Lung (tissue), 12 donors: ENCODE results near the gene IGF2R. TPM values are rescaled to one million over a fixed set of nuclear protein-coding genes. Genes with fewer than 3 reads are reported as not detected.

Source experiments
- ATAC-seq: fragments of 200-7000 bp; cut with Tn5 transposase; one replicate; pipeline ENCODE4 v1.9.1; 2020; ENCODE audit warnings: moderate number of reproducible peaks; ENCODE audit not compliant: insufficient read depth, low FRiP score
- DNase-seq, 3 donors: peaks; one replicate each; pipeline ENCODE4 v3.0.0-alpha.2; 2013 to 2017
- H3K27ac ChIP-seq, 2 donors: one replicate each; pipeline ENCODE4 v1.5.1; 2013; ENCODE audit warnings: mild to moderate bottlenecking in 2 of 2, moderate library complexity in 2 of 2, control low read depth in 1 of 2, inconsistent platforms in 1 of 2, low read depth in 1 of 2, low read length in 1 of 2
- H3K27me3 ChIP-seq, 3 donors: one replicate each; pipeline ENCODE4 v1.5.1; 2013; ENCODE audit warnings: low read length in 2 of 3; ENCODE audit not compliant: control insufficient read depth in 3 of 3, insufficient read depth in 3 of 3
- H3K36me3 ChIP-seq, 4 donors: one replicate each; pipeline ENCODE4 v1.5.1; 2013; ENCODE audit warnings: low read length in 4 of 4, mild to moderate bottlenecking in 1 of 4, moderate library complexity in 1 of 4; ENCODE audit not compliant: control insufficient read depth in 4 of 4, insufficient read depth in 4 of 4
- H3K4me1 ChIP-seq, 5 donors: one replicate each; pipeline ENCODE4 v1.5.1; 2013; ENCODE audit warnings: low read length in 5 of 5, mild to moderate bottlenecking in 2 of 5, moderate library complexity in 1 of 5; ENCODE audit not compliant: control insufficient read depth in 5 of 5, insufficient read depth in 5 of 5
- H3K4me3 ChIP-seq: one replicate; pipeline ENCODE4 v1.5.1; 2013; ENCODE audit warnings: mild to moderate bottlenecking, control low read depth, moderate library complexity
- H3K9ac ChIP-seq, 2 donors: one replicate each; pipeline ENCODE4 v1.5.1; 2013; ENCODE audit warnings: low read length in 2 of 2, control low read depth in 1 of 2; ENCODE audit not compliant: insufficient read depth in 1 of 2
- H3K9me3 ChIP-seq, 4 donors: one replicate each; pipeline ENCODE4 v1.5.1; 2013; ENCODE audit warnings: low read length in 3 of 4, mild to moderate bottlenecking in 1 of 4, moderate library complexity in 1 of 4; ENCODE audit not compliant: control insufficient read depth in 4 of 4, insufficient read depth in 3 of 4
- CTCF ChIP-seq: IDR thresholded peaks from 2 replicates; pipeline ENCODE4 v1.5.1; 2012; ENCODE audit warnings: mild to moderate bottlenecking; ENCODE audit errors: control extremely low read depth, extremely low read depth
- WGBS, 2 donors: extraction: QIAGEN DNeasy Blood & Tissue Kit; methylation state at CpG; one replicate each; pipeline ENCODE4 v1.1.7; 2013; 5-methylcytosine and 5-hydroxymethylcytosine counted together
- polyA plus RNA-seq, 2 donors: library from polyadenylated mRNA; stranded (reverse); fragments of 200-250 nt; gene quantifications; one replicate each; pipeline ENCODE4 v1.2.1, GENCODE V29; 2013
- total RNA-seq, 2 donors: library from RNA; depleted of rRNA in 1 of 2; stranded (reverse); fragments of >200 nt in 1 of 2; gene quantifications; one replicate each; pipeline ENCODE4 v1.2.1, GENCODE V29; 2014 to 2021
- donor health status: control.
- donor health status: control.
- donor health status: Bipolar disorder and iron deficiency.
- donor health status: healthy.
- donor health status: DM: yes; HTN: yes; CAD: no.

IGF2R gene
- total and polyA plus RNA-seq, 4 donors, result 30.0 to 125 (median 92.6) TPM

DNA sequence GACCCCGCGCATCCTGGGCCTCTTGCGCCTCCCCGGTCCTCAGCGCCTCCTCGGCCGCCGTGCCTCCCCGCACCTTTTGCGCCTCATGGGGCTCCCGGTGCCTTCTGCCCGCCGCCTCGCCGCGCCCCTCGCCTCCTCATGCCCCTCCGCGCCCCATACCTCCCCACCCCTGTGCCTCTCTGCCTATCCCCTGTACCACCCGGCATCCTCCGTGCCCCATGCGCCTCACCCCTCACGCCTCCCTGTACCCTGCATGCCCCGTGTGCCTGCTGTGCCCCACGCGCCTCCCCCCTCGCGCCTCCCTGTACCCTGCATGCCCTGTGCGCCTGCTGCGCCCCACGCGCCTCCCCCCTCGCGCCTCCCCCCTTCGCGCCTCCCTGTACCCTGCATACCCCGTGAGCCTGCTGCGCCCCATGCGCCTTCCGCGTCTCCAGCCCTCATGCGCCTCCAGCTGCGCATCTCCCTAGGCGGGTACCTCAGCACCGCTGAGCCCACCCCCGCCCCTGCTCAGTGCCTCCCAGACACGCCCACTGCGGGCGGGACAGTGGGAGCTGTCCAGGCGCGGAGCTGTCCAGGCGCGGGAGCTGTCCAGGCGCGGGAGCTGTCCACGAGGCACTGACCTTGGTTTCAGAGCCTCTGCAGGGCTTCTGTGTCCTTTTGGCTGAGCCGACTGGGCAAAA is 37.1 kb downstream of the IGF2R start:
- DNase-seq (peak; percentile 81 to 87 (median 87)), ATAC-seq (peak; percentile 72)
- Histone ChIP-seq H3K36me3 (peaks cover 0 to 8% (median 2%) of the 10 kb centered on the region in 4 donors), H3K4me1 (peaks cover 0 to 25% (median 6%) of the 10 kb centered on the region in 5 donors), H3K9ac (no peak overlapping the region), H3K9me3 (peaks cover 0 to 3% (median 0%) of the 10 kb centered on the region in 4 donors), H3K27ac (peak overlapping the region in 1 of 2 donors; percentile 32), H3K4me3 (no peak overlapping the region), H3K27me3 (no peaks in the 10 kb centered on the region)
- no peak for TF ChIP-seq CTCF
- WGBS, 2 donors, result 49 to 63% methylated on average over 51 to 57 of the region's 57 CpGs

- peaks cover 0 to 25% (median 6%) of the 10 kb centered on the region in 5 donors for H3K4me1 ChIP-seq
- H3K4me3 ChIP-seq, result no peak overlapping the region
- no peak overlapping the region for H3K9ac ChIP-seq
- DNase-seq (peak in 1 of 3 donors; percentile 50), ATAC-seq (no peak)
- H3K27me3 ChIP-seq, result no peaks in the 10 kb centered on the region
- no peak for TF ChIP-seq CTCF
- 83 to 87% methylated on average over 1 of the region's 1 CpG for WGBS, 2 donors
- H3K27ac ChIP-seq, result no peak overlapping the region
- peaks cover 0 to 11% (median 9%) of the 10 kb centered on the region in 4 donors for H3K36me3 ChIP-seq
- peaks cover 0 to 3% (median 0%) of the 10 kb centered on the region in 4 donors for H3K9me3 ChIP-seq
Observed at GRCh38 chr6:160007145-160007544, 38.3 kb downstream of the IGF2R start.

GRCh38 chr6:160007611-160008010 is 38.7 kb downstream of the IGF2R start:
- no peak overlapping the region for H3K27ac ChIP-seq
- no peak for TF ChIP-seq CTCF
- H3K9ac ChIP-seq, result no peak overlapping the region
- peaks cover 0 to 3% (median 0%) of the 10 kb centered on the region in 4 donors for H3K9me3 ChIP-seq
- H3K27me3 ChIP-seq, result no peaks in the 10 kb centered on the region
- peak in 2 of 3 donors; percentile 84 to 87 for DNase-seq
- no peak for ATAC-seq
- peaks cover 2 to 13% (median 9%) of the 10 kb centered on the region in 4 donors for H3K36me3 ChIP-seq
- WGBS, 2 donors, result 47 to 53% methylated on average over 2 of the region's 2 CpGs
- no peak overlapping the region for H3K4me3 ChIP-seq
- H3K4me1 ChIP-seq, result peaks cover 0 to 25% (median 6%) of the 10 kb centered on the region in 5 donors
